Endothelial cell (in vitro differentiated cells): ENCODE data around the gene DIO2. TPM values are rescaled to one million over a fixed set of nuclear protein-coding genes. Genes with fewer than 3 reads are reported as not detected.

Experiments
- DNase-seq: peaks from one replicate; pipeline ENCODE4 v3.0.0; 2021; ENCODE audit warnings: low spot score
- H3K27ac Mint-ChIP-seq: one replicate; pipeline ENCODE4 v1.8.0; 2021; ENCODE audit warnings: mixed read lengths, inconsistent platforms; ENCODE audit not compliant: unreplicated experiment
- H3K27me3 Mint-ChIP-seq: one replicate; pipeline ENCODE4 v1.8.0; 2021; ENCODE audit warnings: mild to moderate bottlenecking, moderate library complexity, mixed read lengths, inconsistent platforms; ENCODE audit not compliant: unreplicated experiment
- H3K36me3 Mint-ChIP-seq: one replicate; pipeline ENCODE4 v1.8.0; 2021; ENCODE audit warnings: mild to moderate bottlenecking, low read depth, mixed read lengths, inconsistent platforms; ENCODE audit not compliant: unreplicated experiment
- H3K4me1 Mint-ChIP-seq: one replicate; pipeline ENCODE4 v1.8.0; 2021; ENCODE audit warnings: mild to moderate bottlenecking, mixed read lengths, inconsistent platforms; ENCODE audit not compliant: unreplicated experiment
- H3K4me3 Mint-ChIP-seq: one replicate; pipeline ENCODE4 v1.8.0; 2021; ENCODE audit warnings: mild to moderate bottlenecking, mixed read lengths, inconsistent platforms; ENCODE audit not compliant: unreplicated experiment
- H3K9me3 Mint-ChIP-seq: one replicate; pipeline ENCODE4 v1.8.0; 2021; ENCODE audit warnings: mixed read lengths, inconsistent platforms; ENCODE audit not compliant: unreplicated experiment
- CTCF ChIP-seq: fragments of 200-600 bp; sonication (generic); IDR thresholded peaks from one replicate; pipeline ENCODE4 v1.5.0; 2021; ENCODE audit warnings: antibody characterized with exemption; ENCODE audit not compliant: unreplicated experiment
- total RNA-seq: library from RNA; stranded (reverse); fragmentation: NEBNext Ultra II Directional; extraction: Animal tissue kit (Norgen Biotek cat#: 25700); gene quantifications from one replicate; pipeline ENCODE4 v1.2.1, GENCODE V29; 2021; ENCODE audit not compliant: unreplicated experiment

Gene DIO2
- total RNA-seq, 1 donor from 2014 or later, result 0.10 TPM

- no peaks in the 10 kb centered on the region for H3K36me3 Mint-ChIP-seq
- peaks cover 5% of the 10 kb centered on the region for H3K9me3 Mint-ChIP-seq
- H3K4me1 Mint-ChIP-seq, result no peaks in the 10 kb centered on the region
- TF ChIP-seq CTCF, result no peak
- H3K27me3 Mint-ChIP-seq, result peaks cover 2% of the 10 kb centered on the region
- DNase-seq, result no peak
- no peak overlapping the region for H3K4me3 Mint-ChIP-seq
- H3K27ac Mint-ChIP-seq, result no peak overlapping the region
Measured at GRCh38 chr14:80231702-80232101, 20.4 kb upstream of the DIO2 start.

- DNase-seq, result no peak
- Mint-ChIP-seq H3K9me3 (no peaks in the 10 kb centered on the region), H3K27me3 (no peaks in the 10 kb centered on the region), H3K36me3 (no peaks in the 10 kb centered on the region), H3K4me1 (no peaks in the 10 kb centered on the region), H3K27ac (no peak overlapping the region), H3K4me3 (no peak overlapping the region)
- TF ChIP-seq CTCF, result no peak
Measured at GRCh38 chr14:80223696-80224465, 12.6 kb upstream of the DIO2 start.

GRCh38 chr14:80216818-80217217 is 5.5 kb upstream of the DIO2 start:
- Mint-ChIP-seq H3K36me3 (no peaks in the 10 kb centered on the region), H3K27ac (no peak overlapping the region), H3K27me3 (no peaks in the 10 kb centered on the region), H3K4me3 (no peak overlapping the region), H3K4me1 (peaks cover 4% of the 10 kb centered on the region), H3K9me3 (no peaks in the 10 kb centered on the region)
- TF ChIP-seq CTCF, result no peak
- no peak for DNase-seq

- no peak for DNase-seq
- Mint-ChIP-seq H3K4me3 (no peak overlapping the region), H3K4me1 (peaks cover 4% of the 10 kb centered on the region), H3K27me3 (no peaks in the 10 kb centered on the region), H3K9me3 (no peaks in the 10 kb centered on the region), H3K36me3 (no peaks in the 10 kb centered on the region), H3K27ac (no peak overlapping the region)
- TF ChIP-seq CTCF, result no peak
Measured at GRCh38 chr14:80215756-80216581, 4.7 kb upstream of the DIO2 start.

- no peak overlapping the region for H3K4me3 Mint-ChIP-seq
- H3K27me3 Mint-ChIP-seq, result no peaks in the 10 kb centered on the region
- no peak overlapping the region for H3K27ac Mint-ChIP-seq
- H3K4me1 Mint-ChIP-seq, result peaks cover 4% of the 10 kb centered on the region
- H3K9me3 Mint-ChIP-seq, result no peaks in the 10 kb centered on the region
- TF ChIP-seq CTCF, result no peak
- DNase-seq, result no peak
- H3K36me3 Mint-ChIP-seq, result no peaks in the 10 kb centered on the region
Measured at GRCh38 chr14:80215081-80215480, 3.8 kb upstream of the DIO2 start.
